Endothelial cell of umbilical vein (primary cell): ENCODE measurements around the gene MATK. TPM values are rescaled to one million over a fixed set of nuclear protein-coding genes. Genes with fewer than 3 reads are reported as not detected.

Experiments
- BruUV-seq: library from RNA; stranded (reverse); fragments of 400-500 nt; replicated peaks from 2 replicates; lab custom pipeline; 2021; lab: Mats Ljungman, UMichigan
- CTCF ChIA-PET: fragments of 300-600, 350-600 bp; sonication (Branson Sonifier 250); formaldehyde crosslinking; loops from one replicate; lab custom pipeline; 2021; ENCODE audit warnings: antibody characterized with exemption, inconsistent platforms; lab: Charles Lee
- POLR2A ChIA-PET: fragments of 300-600, 350-600 bp; sonication (Branson Sonifier 250); formaldehyde crosslinking; loops from one replicate; lab custom pipeline; 2021; ENCODE audit warnings: antibody characterized with exemption, inconsistent platforms; lab: Charles Lee
- DNase-seq: peaks from one replicate; pipeline ENCODE4 v3.0.0-alpha.2; 2011; ENCODE audit warnings: low read depth, low spot score
- FAIRE-seq: peaks from 2 replicates; lab custom pipeline; 2011; peaks lifted over from hg19 to GRCh38; lab: Jason Lieb, UNC
- H2AFZ ChIP-seq: 2 replicates; pipeline ENCODE4 v1.6.0; 2012; ENCODE audit warnings: low read depth, low read length, control low read depth, inconsistent platforms
- H3K27ac ChIP-seq: 2 replicates; pipeline ENCODE4 v1.5.1; 2011; ENCODE audit warnings: low read depth, mild to moderate bottlenecking, control low read depth, low read length, moderate library complexity; ENCODE audit not compliant: insufficient read depth
- H3K27me3 ChIP-seq, 2 experiments: 2 replicates each; pipeline versions ENCODE4 v1.6.0 to v1.6.1; 2011; ENCODE audit warnings: low read length in 2 of 2, mixed read lengths in 1 of 2; ENCODE audit not compliant: control insufficient read depth in 2 of 2, insufficient read depth in 2 of 2
- H3K36me3 ChIP-seq, 2 experiments: 2 replicates in 1 of 2; 3 replicates in 1 of 2; pipeline ENCODE4 v1.5.1; 2011; ENCODE audit warnings: low read length in 2 of 2, mild to moderate bottlenecking in 1 of 2, moderate library complexity in 1 of 2; ENCODE audit not compliant: control insufficient read depth in 2 of 2, insufficient read depth in 2 of 2; ENCODE audit errors: extremely low read depth in 1 of 2
- H3K4me1 ChIP-seq: 3 replicates; pipeline ENCODE4 v1.5.1; 2011; ENCODE audit warnings: mild to moderate bottlenecking, low read length; ENCODE audit not compliant: control insufficient read depth, insufficient read depth; ENCODE audit errors: extremely low read depth
- H3K4me2 ChIP-seq: 2 replicates; pipeline ENCODE4 v1.6.1; 2011; ENCODE audit warnings: low read length, control low read depth, mixed read lengths; ENCODE audit not compliant: insufficient read depth
- H3K4me3 ChIP-seq, 3 experiments: fragments of 200-600 bp in 1 of 3; sonication (generic), shearing (Covaris generic) in 1 of 3; replicated peaks in 1 of 3; 2 replicates each; pipeline ENCODE4 v1.5.1; 2011 to 2016; ENCODE audit warnings: control low read depth in 3 of 3, low read length in 3 of 3, mild to moderate bottlenecking in 2 of 3, inconsistent platforms in 1 of 3, low read depth in 1 of 3, moderate library complexity in 1 of 3; ENCODE audit not compliant: insufficient read depth in 1 of 3
- H3K79me2 ChIP-seq: 2 replicates; pipeline ENCODE4 v1.6.0; 2012; ENCODE audit warnings: low read length, inconsistent platforms; ENCODE audit not compliant: control insufficient read depth, insufficient read depth
- H3K9ac ChIP-seq: replicated peaks from 2 replicates; pipeline ENCODE3; 2011; ENCODE audit warnings: low read length, control low read depth; ENCODE audit not compliant: insufficient read depth; ENCODE audit errors: extremely low read depth
- H3K9me1 ChIP-seq: replicated peaks from 3 replicates; pipeline ENCODE4 v1.6.0; 2011; ENCODE audit warnings: mild to moderate bottlenecking, low read length; ENCODE audit not compliant: control insufficient read depth, insufficient read depth; ENCODE audit errors: extremely low read depth
- H3K9me3 ChIP-seq: replicated peaks from 2 replicates; pipeline ENCODE4 v1.5.1; 2012; ENCODE audit warnings: low read length, inconsistent platforms; ENCODE audit not compliant: control insufficient read depth, insufficient read depth
- H4K20me1 ChIP-seq: replicated peaks from 2 replicates; pipeline ENCODE3; 2011; ENCODE audit warnings: mild to moderate bottlenecking, low read length; ENCODE audit not compliant: control insufficient read depth, insufficient read depth; ENCODE audit errors: extremely low read depth
- EZH2 ChIP-seq: IDR thresholded peaks from 2 replicates; pipeline ENCODE4 v1.6.1; 2012; ENCODE audit warnings: borderline replicate concordance, low read depth, mild to moderate bottlenecking, moderate library complexity, low read length, inconsistent platforms; ENCODE audit not compliant: severe bottlenecking
- FOS ChIP-seq: IDR thresholded peaks from 2 replicates; pipeline ENCODE4 v1.6.1; 2011; ENCODE audit warnings: mild to moderate bottlenecking, low read length, moderate library complexity, borderline replicate concordance; ENCODE audit not compliant: insufficient read depth
- GATA2 ChIP-seq: IDR thresholded peaks from 2 replicates; pipeline ENCODE4 v1.7.0; 2011; ENCODE audit warnings: low read depth, mild to moderate bottlenecking, moderate library complexity, mixed read lengths, low read length; ENCODE audit not compliant: insufficient read length, insufficient read depth
- JUN ChIP-seq: IDR thresholded peaks from 2 replicates; pipeline ENCODE4 v1.6.1; 2011; ENCODE audit warnings: borderline replicate concordance, low read depth; ENCODE audit not compliant: insufficient read length, insufficient read depth
- MYC ChIP-seq: IDR thresholded peaks from one replicate; pipeline ENCODE4 v1.6.1; 2011; ENCODE audit warnings: mild to moderate bottlenecking, low read depth, low read length
- POLR2A ChIP-seq: IDR thresholded peaks from 2 replicates; pipeline ENCODE4 v1.6.1; 2012; ENCODE audit warnings: low read depth, mild to moderate bottlenecking, control low read depth, low read length
- POLR2AphosphoS5 ChIP-seq: IDR thresholded peaks from 2 replicates; pipeline ENCODE4 v1.6.1; 2012; ENCODE audit warnings: low read depth, mild to moderate bottlenecking, control low read depth, low read length, moderate library complexity; ENCODE audit not compliant: insufficient read depth
- dilution Hi-C: fragments of 300-500 bp; cut with MboI; formaldehyde crosslinking; loops from one replicate; pipeline ENCODE4 v1.15.0; 2019; ENCODE audit warnings: low sequenced_read_pairs; ENCODE audit not compliant: extremely low pct_ligation_motif_present
- intact Hi-C: fragments of 100-400 bp; cut with micrococcal nuclease; formaldehyde crosslinking; loops from one replicate; pipeline ENCODE4 v1.10.0; 2022
- polyA plus RNA-seq, 4 experiments: library from polyadenylated mRNA; depleted of rRNA in 3 of 4; stranded (reverse) in 3 of 4; unstranded in 1 of 4; fragments of >200 nt; gene quantifications; 2 replicates each; pipeline versions ENCODE4 v1.2.1 to v1.2.3, GENCODE V29; 2011 to 2012; ENCODE audit warnings: missing spikeins in 1 of 4
- total RNA-seq: library from RNA; stranded (reverse); gene quantifications from 2 replicates; pipeline ENCODE4 v1.2.3, GENCODE V29; 2021
- TF ChIP-seq, protein P1 (sequence below), 2 donors: IDR thresholded peaks; 1 replicate in 1 of 2; 2 replicates in 1 of 2; pipeline ENCODE4 v1.5.1; 2011; ENCODE audit warnings: low read length in 2 of 2, mild to moderate bottlenecking in 2 of 2, moderate library complexity in 2 of 2, control low read depth in 1 of 2, inconsistent platforms in 1 of 2, low read depth in 1 of 2; ENCODE audit not compliant: insufficient read depth in 1 of 2; ENCODE audit errors: extremely low read depth in 1 of 2
- TF ChIP-seq, protein P2 (sequence below): IDR thresholded peaks from 2 replicates; pipeline ENCODE4 v1.6.1; 2011; ENCODE audit not compliant: insufficient read depth, insufficient read length

The MATK gene
- total and polyA plus RNA-seq, 2 donors (not counting 3 experiments of a cell fraction or from before 2014, with no cell fraction given), result not detected

DNA sequence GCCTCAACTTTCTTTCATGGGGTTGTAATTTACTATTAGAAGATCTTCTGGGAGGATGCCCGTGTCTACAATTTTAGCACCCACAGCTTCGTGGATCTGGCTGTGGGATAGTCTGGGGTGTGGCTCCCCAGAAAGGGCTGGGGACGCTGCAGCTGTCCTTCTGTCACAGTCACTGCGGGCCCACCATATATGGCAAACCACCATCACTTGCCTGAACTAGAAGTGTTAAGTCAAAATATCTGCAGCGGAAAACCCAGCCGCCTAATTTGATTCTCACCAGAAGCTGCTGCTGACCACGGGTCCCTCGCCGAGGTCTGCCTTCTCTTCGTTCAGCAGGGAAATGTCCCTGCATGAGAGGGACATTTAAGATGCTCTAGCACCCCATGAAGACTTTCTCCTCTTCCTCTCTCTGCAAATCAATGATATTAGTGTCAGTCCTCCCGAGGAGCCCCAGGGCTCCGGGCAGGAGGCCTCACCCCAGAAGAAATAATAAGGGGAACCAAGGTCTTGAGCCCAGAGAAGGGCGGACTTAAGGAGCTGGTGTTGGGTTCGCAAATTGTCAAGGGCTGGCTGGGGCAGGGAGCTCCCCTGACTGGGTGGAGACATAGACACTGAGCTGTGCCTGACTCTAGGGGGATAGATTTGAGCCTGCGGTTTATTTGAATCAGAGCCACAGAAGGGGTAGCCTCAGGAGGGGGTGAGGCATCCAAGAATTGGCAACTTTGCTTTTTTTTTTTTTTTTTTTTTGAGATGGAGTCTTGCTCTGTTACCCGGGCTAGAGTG lies 3.0 kb upstream of the MATK start:
- intact Hi-C loops (no loop called here), dilution Hi-C loops (no loop called here)
- Histone ChIP-seq H3K9me1 (no peaks in the 10 kb centered on the region), H3K9ac (no peak overlapping the region), H3K4me1 (no peaks in the 10 kb centered on the region), H3K27me3 (peaks cover 8 to 9% of the 10 kb centered on the region in 2 experiments), H3K27ac (no peak overlapping the region), H3K9me3 (no peaks in the 10 kb centered on the region), H3K4me2 (no peak overlapping the region), H3K79me2 (no peaks in the 10 kb centered on the region), H4K20me1 (no peaks in the 10 kb centered on the region), H3K36me3 (no peaks in the 10 kb centered on the region), H3K4me3 (no peak overlapping the region), H2AFZ (no peak overlapping the region)
- POLR2A ChIA-PET, result no interaction called here
- CTCF ChIA-PET, result interaction anchor here (0.6 to 1.5 kb wide), 2 partner anchors 27 to 33 kb away, joined by 4 to 6 read pairs; no protein-coding TSS in a partner anchor
- DNase-seq, result no peak
- BruUV-seq, result no TSS peak
- no peak for TF ChIP-seq GATA2
- TF ChIP-seq, protein P1, sequence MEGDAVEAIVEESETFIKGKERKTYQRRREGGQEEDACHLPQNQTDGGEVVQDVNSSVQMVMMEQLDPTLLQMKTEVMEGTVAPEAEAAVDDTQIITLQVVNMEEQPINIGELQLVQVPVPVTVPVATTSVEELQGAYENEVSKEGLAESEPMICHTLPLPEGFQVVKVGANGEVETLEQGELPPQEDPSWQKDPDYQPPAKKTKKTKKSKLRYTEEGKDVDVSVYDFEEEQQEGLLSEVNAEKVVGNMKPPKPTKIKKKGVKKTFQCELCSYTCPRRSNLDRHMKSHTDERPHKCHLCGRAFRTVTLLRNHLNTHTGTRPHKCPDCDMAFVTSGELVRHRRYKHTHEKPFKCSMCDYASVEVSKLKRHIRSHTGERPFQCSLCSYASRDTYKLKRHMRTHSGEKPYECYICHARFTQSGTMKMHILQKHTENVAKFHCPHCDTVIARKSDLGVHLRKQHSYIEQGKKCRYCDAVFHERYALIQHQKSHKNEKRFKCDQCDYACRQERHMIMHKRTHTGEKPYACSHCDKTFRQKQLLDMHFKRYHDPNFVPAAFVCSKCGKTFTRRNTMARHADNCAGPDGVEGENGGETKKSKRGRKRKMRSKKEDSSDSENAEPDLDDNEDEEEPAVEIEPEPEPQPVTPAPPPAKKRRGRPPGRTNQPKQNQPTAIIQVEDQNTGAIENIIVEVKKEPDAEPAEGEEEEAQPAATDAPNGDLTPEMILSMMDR (IDR thresholded peaks at IDR 0.05; ENCODE audit: extremely low read depth in 1 of 2, insufficient read depth in 1 of 2, low read depth in 1 of 2, low read length in 2 of 2), result no peak
- no peak for TF ChIP-seq POLR2AphosphoS5
- no peak for TF ChIP-seq FOS
- TF ChIP-seq POLR2A, result no peak
- no peak for TF ChIP-seq JUN
- TF ChIP-seq, protein P2, sequence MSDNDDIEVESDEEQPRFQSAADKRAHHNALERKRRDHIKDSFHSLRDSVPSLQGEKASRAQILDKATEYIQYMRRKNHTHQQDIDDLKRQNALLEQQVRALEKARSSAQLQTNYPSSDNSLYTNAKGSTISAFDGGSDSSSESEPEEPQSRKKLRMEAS, result no peak
- no peak for TF ChIP-seq MYC
- TF ChIP-seq EZH2, result no peak
- FAIRE-seq, result no peak
